A673 (cell line): ENCODE results near the gene HES2. TPM values are rescaled to one million over a fixed set of nuclear protein-coding genes. Genes with fewer than 3 reads are reported as not detected.

Experiments
- BruUV-seq: library from RNA; stranded (reverse); fragments of 400-500 nt; replicated peaks from 2 replicates; lab custom pipeline; 2021; lab: Mats Ljungman, UMichigan
- CTCF ChIA-PET: fragments of 300-600 bp; sonication (Branson Sonifier 250); formaldehyde crosslinking; loops from one replicate; lab custom pipeline; 2022; ENCODE audit warnings: antibody characterized with exemption; lab: Charles Lee
- POLR2A ChIA-PET: fragments of 300-600 bp; sonication (Branson Sonifier 250); formaldehyde crosslinking; loops from one replicate; lab custom pipeline; 2022; ENCODE audit warnings: antibody characterized with exemption; ENCODE audit not compliant: low non-redundant PET; lab: Charles Lee
- DNase-seq: peaks from one replicate; pipeline ENCODE4 v3.0.0-alpha.2; 2015; ENCODE audit warnings: low spot score
- H3K27ac ChIP-seq: fragments of 200-600 bp; sonication (generic); 2 replicates; pipeline ENCODE4 v1.5.1; 2016; ENCODE audit warnings: mixed run types, low read depth, mild to moderate bottlenecking, mixed read lengths, antibody characterized with exemption, low read length; ENCODE audit not compliant: poor library complexity, severe bottlenecking
- H3K27me3 ChIP-seq: fragments of 200-600 bp; sonication (generic); replicated peaks from 2 replicates; pipeline ENCODE4 v1.6.1; 2017; ENCODE audit warnings: mixed run types, low read depth, mild to moderate bottlenecking, mixed read lengths, antibody characterized with exemption, low read length; ENCODE audit not compliant: insufficient read depth, poor library complexity
- H3K36me3 ChIP-seq: fragments of 200-600 bp; sonication (generic); 2 replicates; pipeline ENCODE4 v1.6.1; 2016; ENCODE audit warnings: mixed run types, mild to moderate bottlenecking, mixed read lengths, antibody characterized with exemption, low read length; ENCODE audit not compliant: insufficient read depth, poor library complexity, severe bottlenecking
- H3K4me1 ChIP-seq: fragments of 200-600 bp; sonication (generic); 2 replicates; pipeline ENCODE4 v1.6.1; 2017; ENCODE audit warnings: mixed run types, mild to moderate bottlenecking, mixed read lengths, antibody characterized with exemption, low read length; ENCODE audit not compliant: insufficient read depth, poor library complexity, severe bottlenecking
- H3K4me3 ChIP-seq: fragments of 200-600 bp; sonication (generic); 2 replicates; pipeline ENCODE4 v1.5.1; 2016; ENCODE audit warnings: low read depth, mixed run types, mild to moderate bottlenecking, mixed read lengths, low read length; ENCODE audit not compliant: poor library complexity, severe bottlenecking
- H3K9me3 ChIP-seq: fragments of 200-600 bp; sonication (generic); 2 replicates; pipeline ENCODE4 v1.6.1; 2016; ENCODE audit warnings: mixed run types, low read depth, mild to moderate bottlenecking, mixed read lengths, antibody characterized with exemption, low read length; ENCODE audit not compliant: poor library complexity, severe bottlenecking
- EZH2 ChIP-seq: fragments of 200-600 bp; sonication (generic); IDR thresholded peaks from 2 replicates; pipeline ENCODE4 v1.6.1; 2017; ENCODE audit warnings: borderline replicate concordance, low read depth, mild to moderate bottlenecking, mixed read lengths, antibody characterized with exemption, low read length; ENCODE audit not compliant: poor library complexity, severe bottlenecking
- intact Hi-C: fragments of 100-400 bp; cut with micrococcal nuclease; formaldehyde crosslinking; loops from one replicate; pipeline ENCODE4 v1.10.0; 2022; ENCODE audit not compliant: unreplicated experiment
- total RNA-seq: library from RNA; stranded (reverse); gene quantifications from 2 replicates; pipeline ENCODE4 v1.2.3, GENCODE V29; 2021
- TF ChIP-seq, protein P1 (sequence below): fragments of 300-800, 200-600 bp; sonication (generic); conservative IDR thresholded peaks from 2 replicates; pipeline ENCODE4 v1.5.1; 2017; ENCODE audit warnings: low read depth, mild to moderate bottlenecking, antibody characterized with exemption, low read length, moderate library complexity, mixed read lengths

Gene HES2
- total RNA-seq, 1 experiment from 2014 or later, result not detected

DNA sequence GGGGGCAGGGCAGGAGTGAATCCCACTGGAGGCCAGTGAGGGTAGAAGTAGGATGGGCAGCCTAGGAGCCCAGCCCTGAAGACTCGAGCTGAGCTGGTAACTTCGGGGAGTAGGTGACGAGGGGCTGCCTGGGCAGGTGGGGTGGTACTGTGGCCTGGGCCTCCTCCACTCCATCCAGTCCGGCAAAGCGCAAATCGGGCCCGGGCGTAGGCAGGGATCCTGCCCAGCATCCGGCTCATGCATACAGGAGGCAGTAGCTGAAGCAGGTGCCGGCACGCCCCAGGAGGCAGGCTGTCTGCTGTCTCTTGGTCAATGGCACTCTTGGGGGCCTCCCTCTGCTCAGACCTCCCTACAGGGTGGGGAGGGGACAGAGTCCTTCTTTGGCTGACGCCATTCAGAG, 47.5 kb upstream of the HES2 start:
- DNase-seq, result no peak
- no TSS peak for BruUV-seq
- no peak overlapping the region for H3K27ac ChIP-seq
- no peak overlapping the region for H3K4me3 ChIP-seq
- H3K36me3 ChIP-seq, result no peaks in the 10 kb centered on the region
- TF ChIP-seq EZH2, result no peak
- TF ChIP-seq, protein P1, sequence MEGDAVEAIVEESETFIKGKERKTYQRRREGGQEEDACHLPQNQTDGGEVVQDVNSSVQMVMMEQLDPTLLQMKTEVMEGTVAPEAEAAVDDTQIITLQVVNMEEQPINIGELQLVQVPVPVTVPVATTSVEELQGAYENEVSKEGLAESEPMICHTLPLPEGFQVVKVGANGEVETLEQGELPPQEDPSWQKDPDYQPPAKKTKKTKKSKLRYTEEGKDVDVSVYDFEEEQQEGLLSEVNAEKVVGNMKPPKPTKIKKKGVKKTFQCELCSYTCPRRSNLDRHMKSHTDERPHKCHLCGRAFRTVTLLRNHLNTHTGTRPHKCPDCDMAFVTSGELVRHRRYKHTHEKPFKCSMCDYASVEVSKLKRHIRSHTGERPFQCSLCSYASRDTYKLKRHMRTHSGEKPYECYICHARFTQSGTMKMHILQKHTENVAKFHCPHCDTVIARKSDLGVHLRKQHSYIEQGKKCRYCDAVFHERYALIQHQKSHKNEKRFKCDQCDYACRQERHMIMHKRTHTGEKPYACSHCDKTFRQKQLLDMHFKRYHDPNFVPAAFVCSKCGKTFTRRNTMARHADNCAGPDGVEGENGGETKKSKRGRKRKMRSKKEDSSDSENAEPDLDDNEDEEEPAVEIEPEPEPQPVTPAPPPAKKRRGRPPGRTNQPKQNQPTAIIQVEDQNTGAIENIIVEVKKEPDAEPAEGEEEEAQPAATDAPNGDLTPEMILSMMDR, result no peak
- intact Hi-C loops, result no loop called here
- H3K27me3 ChIP-seq, result no peaks in the 10 kb centered on the region
- ChIA-PET CTCF (interaction anchor here (0.7 kb wide), 1 partner anchor 19 kb away, joined by 3 read pairs; no protein-coding TSS in a partner anchor), POLR2A (no interaction called here)
- no peaks in the 10 kb centered on the region for H3K9me3 ChIP-seq
- no peaks in the 10 kb centered on the region for H3K4me1 ChIP-seq

DNA sequence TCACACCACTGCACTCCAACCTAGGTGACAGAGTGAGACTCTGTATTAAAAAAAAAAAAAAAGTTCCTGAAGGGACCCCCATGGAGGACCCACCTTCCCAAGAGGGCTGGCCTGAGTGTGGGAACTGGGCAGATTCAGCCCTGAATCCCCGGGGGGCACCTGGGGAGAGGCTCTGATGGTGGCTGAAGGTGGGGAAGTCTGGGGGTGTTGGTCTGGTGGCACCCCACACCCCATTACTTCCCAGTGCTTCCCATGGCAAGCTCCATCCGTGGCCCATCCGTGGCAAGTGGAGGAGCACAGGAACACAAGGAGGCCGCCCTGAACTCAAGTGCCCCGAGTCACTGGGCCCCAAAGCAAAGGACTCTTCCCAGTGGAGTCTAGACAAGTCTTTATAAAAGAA, 47.0 kb upstream of the HES2 start:
- TF ChIP-seq, protein P1, result no peak
- no peak for TF ChIP-seq EZH2
- no peak overlapping the region for H3K4me3 ChIP-seq
- DNase-seq, result no peak
- no peaks in the 10 kb centered on the region for H3K4me1 ChIP-seq
- no peak overlapping the region for H3K27ac ChIP-seq
- H3K36me3 ChIP-seq, result no peaks in the 10 kb centered on the region
- H3K27me3 ChIP-seq, result no peaks in the 10 kb centered on the region
- no TSS peak for BruUV-seq
- no peaks in the 10 kb centered on the region for H3K9me3 ChIP-seq
- intact Hi-C loops, result no loop called here
- ChIA-PET POLR2A (no interaction called here), CTCF (interaction anchor here (0.7 kb wide), 1 partner anchor 19 kb away, joined by 3 read pairs; no protein-coding TSS in a partner anchor)

DNA sequence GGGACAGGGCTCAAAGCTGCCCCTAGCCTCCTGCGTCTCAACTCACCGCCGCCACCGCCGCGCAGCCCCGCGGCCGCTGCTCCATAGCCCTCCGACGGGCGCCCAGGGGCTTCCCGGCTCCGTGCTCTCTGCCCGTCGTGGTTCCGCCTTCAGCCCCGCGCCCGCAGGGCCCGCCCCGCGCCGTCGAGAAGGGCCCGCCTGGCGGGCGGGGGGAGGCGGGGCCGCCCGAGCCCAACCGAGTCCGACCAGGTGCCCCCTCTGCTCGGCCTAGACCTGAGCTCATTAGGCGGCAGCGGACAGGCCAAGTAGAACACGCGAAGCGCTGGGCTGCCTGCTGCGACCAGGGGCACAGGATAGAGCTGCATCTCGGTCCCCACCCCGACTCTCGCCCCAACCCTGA, 46.3 kb upstream of the HES2 start, which contains the start of gene TNFRSF25:
TSS of gene TNFRSF25 (minus strand) at position 151 of the 400 bp plus-strand sequence. CDS start at position 85, 66 bp downstream.
- intact Hi-C loops, result no loop called here

More for the DNA sequence above, 46.3 kb upstream of the HES2 start, which contains the start of gene TNFRSF25:
- TF ChIP-seq, protein P1, result no peak
- TF ChIP-seq EZH2, result no peak
- ChIA-PET POLR2A (no interaction called here), CTCF (no interaction called here)
- no peak for DNase-seq
- H3K27me3 ChIP-seq, result no peaks in the 10 kb centered on the region
- no peaks in the 10 kb centered on the region for H3K9me3 ChIP-seq
- H3K4me1 ChIP-seq, result no peaks in the 10 kb centered on the region
- H3K27ac ChIP-seq, result no peak within 1 kb of the TSS
- BruUV-seq, result no TSS peak
- no peaks in the 10 kb centered on the region for H3K36me3 ChIP-seq
- no peak within 1 kb of the TSS for H3K4me3 ChIP-seq
